DND-41 (cell line): ENCODE results near the gene PKHD1.

Experiments used
- ATAC-seq: fragments of 200-7000 bp; cut with Tn5 transposase; 3 replicates; pipeline ENCODE4 v1.9.1; 2021; ENCODE audit warnings: low read depth; ENCODE audit not compliant: insufficient read depth
- DNase-seq: peaks from one replicate; pipeline ENCODE4 v3.0.0-alpha.2; 2020
- H2AFZ ChIP-seq: 2 replicates; pipeline ENCODE4 v1.6.0; 2012; ENCODE audit warnings: low read depth, low read length
- H3K27ac ChIP-seq: 2 replicates; pipeline ENCODE4 v1.5.1; 2012; ENCODE audit warnings: low read length, inconsistent platforms
- H3K27me3 ChIP-seq: fragments of 200-600 bp; sonication (generic); 2 replicates; pipeline ENCODE4 v1.6.0; 2012; ENCODE audit warnings: low read length, mild to moderate bottlenecking, inconsistent platforms; ENCODE audit not compliant: insufficient read depth, poor library complexity
- H3K36me3 ChIP-seq: 2 replicates; pipeline ENCODE4 v1.5.1; 2012; ENCODE audit warnings: low read length, inconsistent platforms; ENCODE audit not compliant: insufficient read depth
- H3K4me1 ChIP-seq: 2 replicates; pipeline ENCODE4 v1.5.1; 2012; ENCODE audit warnings: mild to moderate bottlenecking, low read length; ENCODE audit not compliant: insufficient read depth
- H3K4me2 ChIP-seq: 2 replicates; pipeline ENCODE4 v1.6.0; 2012; ENCODE audit warnings: mild to moderate bottlenecking, moderate library complexity, low read length, inconsistent platforms; ENCODE audit not compliant: insufficient read depth
- H3K4me3 ChIP-seq, 2 experiments: fragments of 200-600 bp in 1 of 2; shearing (Covaris generic) in 1 of 2; 2 replicates each; pipeline ENCODE4 v1.5.1; 2012 to 2016; ENCODE audit warnings: inconsistent platforms in 2 of 2, low read length in 2 of 2, mild to moderate bottlenecking in 2 of 2, low read depth in 1 of 2, moderate library complexity in 1 of 2
- H3K79me2 ChIP-seq: 2 replicates; pipeline ENCODE4 v1.6.0; 2012; ENCODE audit warnings: low read length, inconsistent platforms; ENCODE audit not compliant: insufficient read depth
- H3K9ac ChIP-seq: 2 replicates; pipeline ENCODE4 v1.6.0; 2012; ENCODE audit warnings: low read depth, mild to moderate bottlenecking, inconsistent platforms, low read length, moderate library complexity
- H3K9me3 ChIP-seq: 2 replicates; pipeline ENCODE4 v1.5.1; 2012; ENCODE audit warnings: low read length, moderate library complexity, mild to moderate bottlenecking, inconsistent platforms; ENCODE audit not compliant: insufficient read depth, severe bottlenecking
- H4K20me1 ChIP-seq: 2 replicates; pipeline ENCODE4 v1.6.0; 2012; ENCODE audit warnings: low read length; ENCODE audit not compliant: insufficient read depth
- CTCF ChIP-seq: IDR thresholded peaks from 2 replicates; pipeline ENCODE4 v1.5.1; 2012; ENCODE audit warnings: borderline replicate concordance, low read length, moderate library complexity, mild to moderate bottlenecking; ENCODE audit not compliant: poor library complexity, severe bottlenecking; ENCODE audit errors: extremely low read depth
- EZH2 ChIP-seq: IDR thresholded peaks from 3 replicates; pipeline ENCODE4 v1.6.1; 2012; ENCODE audit warnings: borderline replicate concordance, low read depth, mild to moderate bottlenecking, moderate library complexity, low read length, inconsistent platforms; ENCODE audit not compliant: severe bottlenecking

The PKHD1 gene

GRCh38 chr6:51706086-51706485, 381.3 kb downstream of the PKHD1 start:
- no peak overlapping the region for H3K9ac ChIP-seq
- H3K27me3 ChIP-seq = no peaks in the 10 kb centered on the region
- TF ChIP-seq CTCF (no peak), EZH2 (no peak)
- H2AFZ ChIP-seq = no peak overlapping the region
- H3K9me3 ChIP-seq = no peaks in the 10 kb centered on the region
- no peak for ATAC-seq
- peaks cover 4% of the 10 kb centered on the region; the same call in 1 of the 2 replicates for H3K4me1 ChIP-seq
- no peak overlapping the region for H3K4me2 ChIP-seq
- H3K36me3 ChIP-seq = no peaks in the 10 kb centered on the region
- no peak overlapping the region for H3K4me3 ChIP-seq
- H3K79me2 ChIP-seq = no peaks in the 10 kb centered on the region
- H4K20me1 ChIP-seq = no peaks in the 10 kb centered on the region
- H3K27ac ChIP-seq = no peak overlapping the region
- DNase-seq = no peak

- H3K9ac ChIP-seq = no peak overlapping the region
- no peaks in the 10 kb centered on the region for H3K79me2 ChIP-seq
- TF ChIP-seq EZH2 (no peak), CTCF (no peak)
- no peak overlapping the region for H3K27ac ChIP-seq
- no peak for ATAC-seq
- no peak for DNase-seq
- no peaks in the 10 kb centered on the region for H4K20me1 ChIP-seq
- H3K4me1 ChIP-seq = peaks cover 4% of the 10 kb centered on the region; the same call in 1 of the 2 replicates
- no peaks in the 10 kb centered on the region for H3K9me3 ChIP-seq
- H3K4me3 ChIP-seq = no peak overlapping the region
- no peaks in the 10 kb centered on the region for H3K27me3 ChIP-seq
- no peaks in the 10 kb centered on the region for H3K36me3 ChIP-seq
- H3K4me2 ChIP-seq = no peak overlapping the region
- H2AFZ ChIP-seq = no peak overlapping the region
These were observed 382.4 kb downstream of the PKHD1 start for GRCh38 chr6:51704932-51705540.

- no peaks in the 10 kb centered on the region for H3K36me3 ChIP-seq
- H3K79me2 ChIP-seq = no peaks in the 10 kb centered on the region
- no peaks in the 10 kb centered on the region for H3K27me3 ChIP-seq
- H3K27ac ChIP-seq = no peak overlapping the region
- no peak overlapping the region for H3K4me3 ChIP-seq
- H2AFZ ChIP-seq = no peak overlapping the region
- TF ChIP-seq EZH2 (no peak), CTCF (no peak)
- no peaks in the 10 kb centered on the region for H3K9me3 ChIP-seq
- H3K9ac ChIP-seq = no peak overlapping the region
- H3K4me1 ChIP-seq = peaks cover 4% of the 10 kb centered on the region; the same call in 1 of the 2 replicates
- DNase-seq = no peak
- H4K20me1 ChIP-seq = no peaks in the 10 kb centered on the region
- ATAC-seq = no peak
- H3K4me2 ChIP-seq = no peak overlapping the region
These were observed 384.6 kb downstream of the PKHD1 start for GRCh38 chr6:51702851-51703250.
